ENCODE data around the gene HSP90B1. TPM values are rescaled to one million over a fixed set of nuclear protein-coding genes. Genes with fewer than 3 reads are reported as not detected.

Gene HSP90B1
- total and polyA plus RNA-seq, 2 of the 13 experiments (the other 11 are each of a cell fraction or from before 2014, with no cell fraction given) = 800 to 954 TPM

DNA sequence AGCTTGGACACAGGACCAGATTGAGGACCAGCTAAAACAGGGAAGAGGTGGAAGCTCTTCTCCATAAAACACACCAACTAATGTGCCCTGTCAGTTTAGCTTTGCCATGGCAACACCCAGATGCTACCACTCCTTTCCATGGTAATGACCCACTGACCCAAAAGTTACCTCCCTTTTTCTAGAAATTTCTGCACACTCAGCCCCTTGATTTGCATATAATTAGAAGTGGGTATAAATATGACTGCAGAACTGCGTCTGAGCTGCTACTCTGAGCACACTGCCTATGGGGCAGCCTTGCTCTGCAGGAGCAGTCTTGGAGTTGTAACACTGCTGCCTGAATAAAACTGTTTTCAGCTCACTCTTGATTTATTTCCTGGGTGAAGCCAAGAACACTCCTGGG, 32.3 kb downstream of the HSP90B1 start:
- no peak for DNase-seq (ENCODE audit: low spot score)
- H3K4me2 ChIP-seq (ENCODE audit: low read depth, low read length) = no peak overlapping the region
- in situ Hi-C loops (cut with HindIII; ENCODE audit: extremely low pct_ligation_motif_present, low pct_unique_long_range_greater_than_20kb) (no loop called here), intact Hi-C loops (cut with micrococcal nuclease; ENCODE audit: unreplicated experiment) (loop anchor here (10.0 kb wide), 1 partner anchor 172 kb away; the partner anchor contains the start of gene NFYB)
- peaks cover 36% of the 10 kb centered on the region for H3K79me2 ChIP-seq (ENCODE audit: insufficient read depth, low read length)
- H2AFZ ChIP-seq (ENCODE audit: low read length) = no peak overlapping the region
- H3K27me3 ChIP-seq (ENCODE audit: control insufficient read depth in 1 of 2, insufficient read depth in 2 of 2, low read length in 2 of 2) = no peaks in the 10 kb centered on the region; a peak in 1 of 5 replicates
- no peak for FAIRE-seq
- no peak overlapping the region for H3K9ac ChIP-seq (ENCODE audit: insufficient read depth, low read depth, low read length)
- POLR2A ChIA-PET = interaction anchor here (3.3 kb wide), 1 partner anchor 32 kb away, joined by 18 read pairs; the partner anchor contains the start of gene HSP90B1
- H3K4me3 ChIP-seq (replicated peaks in 1 of 3; ENCODE audit: insufficient read depth in 1 of 3, low read depth in 2 of 3, low read length in 3 of 3) = no peak overlapping the region
- no peak overlapping the region for H3K27ac ChIP-seq (ENCODE audit: extremely low read length, insufficient read depth, low read length)
- CTCF ChIA-PET (ENCODE audit: low intra/inter-chr PET ratio, low total read pairs) = no interaction called here
- peaks cover 52% of the 10 kb centered on the region for H3K4me1 ChIP-seq (ENCODE audit: insufficient read depth, low read length)
- H3K36me3 ChIP-seq (replicated peaks in 1 of 2; ENCODE audit: control insufficient read depth in 1 of 2, insufficient read depth in 2 of 2, low read length in 2 of 2) = no peaks in the 10 kb centered on the region
- H3K9me3 ChIP-seq (ENCODE audit: low read length) = no peaks in the 10 kb centered on the region
- no TSS peak for BruUV-seq (replicated peaks)
- no peaks in the 10 kb centered on the region for H4K20me1 ChIP-seq (ENCODE audit: insufficient read depth, low read length)
- no peak for ATAC-seq
- 91% methylated on average over 1 of the region's 1 CpG for WGBS (ENCODE audit: low lambda C conversion rate)
- no peak for TF ChIP-seq FOSL2 (CRISPR knock-in tag; IDR thresholded peaks at IDR 0.05)
- TF ChIP-seq RARA (CRISPR knock-in tag; IDR thresholded peaks at IDR 0.05) = no peak
- TF ChIP-seq ZNF615 (CRISPR knock-in tag; IDR thresholded peaks at IDR 0.05; ENCODE audit: borderline replicate concordance) = no peak
- TF ChIP-seq HMG20A (CRISPR knock-in tag; IDR thresholded peaks at IDR 0.05; ENCODE audit: borderline replicate concordance) = no peak
- no peak for TF ChIP-seq MIXL1 (CRISPR knock-in tag; IDR thresholded peaks at IDR 0.05)
- TF ChIP-seq RFX1 (IDR thresholded peaks at IDR 0.05) = no peak
- TF ChIP-seq, protein P1, sequence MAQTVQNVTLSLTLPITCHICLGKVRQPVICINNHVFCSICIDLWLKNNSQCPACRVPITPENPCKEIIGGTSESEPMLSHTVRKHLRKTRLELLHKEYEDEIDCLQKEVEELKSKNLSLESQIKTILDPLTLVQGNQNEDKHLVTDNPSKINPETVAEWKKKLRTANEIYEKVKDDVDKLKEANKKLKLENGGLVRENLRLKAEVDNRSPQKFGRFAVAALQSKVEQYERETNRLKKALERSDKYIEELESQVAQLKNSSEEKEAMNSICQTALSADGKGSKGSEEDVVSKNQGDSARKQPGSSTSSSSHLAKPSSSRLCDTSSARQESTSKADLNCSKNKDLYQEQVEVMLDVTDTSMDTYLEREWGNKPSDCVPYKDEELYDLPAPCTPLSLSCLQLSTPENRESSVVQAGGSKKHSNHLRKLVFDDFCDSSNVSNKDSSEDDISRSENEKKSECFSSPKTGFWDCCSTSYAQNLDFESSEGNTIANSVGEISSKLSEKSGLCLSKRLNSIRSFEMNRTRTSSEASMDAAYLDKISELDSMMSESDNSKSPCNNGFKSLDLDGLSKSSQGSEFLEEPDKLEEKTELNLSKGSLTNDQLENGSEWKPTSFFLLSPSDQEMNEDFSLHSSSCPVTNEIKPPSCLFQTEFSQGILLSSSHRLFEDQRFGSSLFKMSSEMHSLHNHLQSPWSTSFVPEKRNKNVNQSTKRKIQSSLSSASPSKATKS (CRISPR knock-in tag; IDR thresholded peaks at IDR 0.05) = no peak
- TF ChIP-seq ZNF264 (CRISPR knock-in tag; IDR thresholded peaks at IDR 0.05) = no peak
- TF ChIP-seq, protein P2, sequence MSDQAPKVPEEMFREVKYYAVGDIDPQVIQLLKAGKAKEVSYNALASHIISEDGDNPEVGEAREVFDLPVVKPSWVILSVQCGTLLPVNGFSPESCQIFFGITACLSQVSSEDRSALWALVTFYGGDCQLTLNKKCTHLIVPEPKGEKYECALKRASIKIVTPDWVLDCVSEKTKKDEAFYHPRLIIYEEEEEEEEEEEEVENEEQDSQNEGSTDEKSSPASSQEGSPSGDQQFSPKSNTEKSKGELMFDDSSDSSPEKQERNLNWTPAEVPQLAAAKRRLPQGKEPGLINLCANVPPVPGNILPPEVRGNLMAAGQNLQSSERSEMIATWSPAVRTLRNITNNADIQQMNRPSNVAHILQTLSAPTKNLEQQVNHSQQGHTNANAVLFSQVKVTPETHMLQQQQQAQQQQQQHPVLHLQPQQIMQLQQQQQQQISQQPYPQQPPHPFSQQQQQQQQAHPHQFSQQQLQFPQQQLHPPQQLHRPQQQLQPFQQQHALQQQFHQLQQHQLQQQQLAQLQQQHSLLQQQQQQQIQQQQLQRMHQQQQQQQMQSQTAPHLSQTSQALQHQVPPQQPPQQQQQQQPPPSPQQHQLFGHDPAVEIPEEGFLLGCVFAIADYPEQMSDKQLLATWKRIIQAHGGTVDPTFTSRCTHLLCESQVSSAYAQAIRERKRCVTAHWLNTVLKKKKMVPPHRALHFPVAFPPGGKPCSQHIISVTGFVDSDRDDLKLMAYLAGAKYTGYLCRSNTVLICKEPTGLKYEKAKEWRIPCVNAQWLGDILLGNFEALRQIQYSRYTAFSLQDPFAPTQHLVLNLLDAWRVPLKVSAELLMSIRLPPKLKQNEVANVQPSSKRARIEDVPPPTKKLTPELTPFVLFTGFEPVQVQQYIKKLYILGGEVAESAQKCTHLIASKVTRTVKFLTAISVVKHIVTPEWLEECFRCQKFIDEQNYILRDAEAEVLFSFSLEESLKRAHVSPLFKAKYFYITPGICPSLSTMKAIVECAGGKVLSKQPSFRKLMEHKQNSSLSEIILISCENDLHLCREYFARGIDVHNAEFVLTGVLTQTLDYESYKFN (CRISPR knock-in tag; conservative IDR thresholded peaks at IDR 0.05) = no peak
- no peak for TF ChIP-seq ZNF180 (CRISPR knock-in tag; IDR thresholded peaks at IDR 0.05; ENCODE audit: borderline replicate concordance, low read depth)
- TF ChIP-seq RFX3 (CRISPR knock-in tag; IDR thresholded peaks at IDR 0.05) = no peak
- TF ChIP-seq, protein P3, sequence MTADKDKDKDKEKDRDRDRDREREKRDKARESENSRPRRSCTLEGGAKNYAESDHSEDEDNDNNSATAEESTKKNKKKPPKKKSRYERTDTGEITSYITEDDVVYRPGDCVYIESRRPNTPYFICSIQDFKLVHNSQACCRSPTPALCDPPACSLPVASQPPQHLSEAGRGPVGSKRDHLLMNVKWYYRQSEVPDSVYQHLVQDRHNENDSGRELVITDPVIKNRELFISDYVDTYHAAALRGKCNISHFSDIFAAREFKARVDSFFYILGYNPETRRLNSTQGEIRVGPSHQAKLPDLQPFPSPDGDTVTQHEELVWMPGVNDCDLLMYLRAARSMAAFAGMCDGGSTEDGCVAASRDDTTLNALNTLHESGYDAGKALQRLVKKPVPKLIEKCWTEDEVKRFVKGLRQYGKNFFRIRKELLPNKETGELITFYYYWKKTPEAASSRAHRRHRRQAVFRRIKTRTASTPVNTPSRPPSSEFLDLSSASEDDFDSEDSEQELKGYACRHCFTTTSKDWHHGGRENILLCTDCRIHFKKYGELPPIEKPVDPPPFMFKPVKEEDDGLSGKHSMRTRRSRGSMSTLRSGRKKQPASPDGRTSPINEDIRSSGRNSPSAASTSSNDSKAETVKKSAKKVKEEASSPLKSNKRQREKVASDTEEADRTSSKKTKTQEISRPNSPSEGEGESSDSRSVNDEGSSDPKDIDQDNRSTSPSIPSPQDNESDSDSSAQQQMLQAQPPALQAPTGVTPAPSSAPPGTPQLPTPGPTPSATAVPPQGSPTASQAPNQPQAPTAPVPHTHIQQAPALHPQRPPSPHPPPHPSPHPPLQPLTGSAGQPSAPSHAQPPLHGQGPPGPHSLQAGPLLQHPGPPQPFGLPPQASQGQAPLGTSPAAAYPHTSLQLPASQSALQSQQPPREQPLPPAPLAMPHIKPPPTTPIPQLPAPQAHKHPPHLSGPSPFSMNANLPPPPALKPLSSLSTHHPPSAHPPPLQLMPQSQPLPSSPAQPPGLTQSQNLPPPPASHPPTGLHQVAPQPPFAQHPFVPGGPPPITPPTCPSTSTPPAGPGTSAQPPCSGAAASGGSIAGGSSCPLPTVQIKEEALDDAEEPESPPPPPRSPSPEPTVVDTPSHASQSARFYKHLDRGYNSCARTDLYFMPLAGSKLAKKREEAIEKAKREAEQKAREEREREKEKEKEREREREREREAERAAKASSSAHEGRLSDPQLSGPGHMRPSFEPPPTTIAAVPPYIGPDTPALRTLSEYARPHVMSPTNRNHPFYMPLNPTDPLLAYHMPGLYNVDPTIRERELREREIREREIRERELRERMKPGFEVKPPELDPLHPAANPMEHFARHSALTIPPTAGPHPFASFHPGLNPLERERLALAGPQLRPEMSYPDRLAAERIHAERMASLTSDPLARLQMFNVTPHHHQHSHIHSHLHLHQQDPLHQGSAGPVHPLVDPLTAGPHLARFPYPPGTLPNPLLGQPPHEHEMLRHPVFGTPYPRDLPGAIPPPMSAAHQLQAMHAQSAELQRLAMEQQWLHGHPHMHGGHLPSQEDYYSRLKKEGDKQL (CRISPR knock-in tag; IDR thresholded peaks at IDR 0.05; ENCODE audit: low read depth) = no peak
- TF ChIP-seq, protein P4, sequence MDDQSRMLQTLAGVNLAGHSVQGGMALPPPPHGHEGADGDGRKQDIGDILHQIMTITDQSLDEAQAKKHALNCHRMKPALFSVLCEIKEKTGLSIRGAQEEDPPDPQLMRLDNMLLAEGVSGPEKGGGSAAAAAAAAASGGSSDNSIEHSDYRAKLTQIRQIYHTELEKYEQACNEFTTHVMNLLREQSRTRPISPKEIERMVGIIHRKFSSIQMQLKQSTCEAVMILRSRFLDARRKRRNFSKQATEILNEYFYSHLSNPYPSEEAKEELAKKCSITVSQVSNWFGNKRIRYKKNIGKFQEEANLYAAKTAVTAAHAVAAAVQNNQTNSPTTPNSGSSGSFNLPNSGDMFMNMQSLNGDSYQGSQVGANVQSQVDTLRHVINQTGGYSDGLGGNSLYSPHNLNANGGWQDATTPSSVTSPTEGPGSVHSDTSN (CRISPR knock-in tag; IDR thresholded peaks at IDR 0.05; ENCODE audit: borderline replicate concordance) = no peak
